ENCODE data around the gene CEP44.

DNA sequence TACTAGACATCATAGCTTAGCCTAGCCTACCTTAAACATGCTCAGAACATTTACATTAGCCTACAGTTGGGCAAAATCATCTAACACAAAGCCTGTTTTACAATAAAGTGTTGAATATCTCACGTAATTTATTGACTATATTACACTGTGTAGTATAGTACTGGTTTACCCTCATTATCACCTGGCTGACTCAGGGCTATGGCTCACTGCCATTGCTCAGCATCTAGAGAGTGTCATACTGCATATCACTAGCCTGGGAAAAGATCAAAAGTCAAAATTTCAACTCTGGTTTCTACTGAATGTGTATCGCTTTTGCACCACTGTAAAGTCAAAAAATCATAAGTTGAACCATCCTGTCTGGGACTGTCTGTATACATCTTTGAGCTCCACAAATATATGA lies 78.6 kb downstream of the CEP44 start:
- TF ChIP-seq MYC (IDR thresholded peaks at IDR 0.05; ENCODE audit: low read depth, low read length): no peak
- TF ChIP-seq, protein P1, sequence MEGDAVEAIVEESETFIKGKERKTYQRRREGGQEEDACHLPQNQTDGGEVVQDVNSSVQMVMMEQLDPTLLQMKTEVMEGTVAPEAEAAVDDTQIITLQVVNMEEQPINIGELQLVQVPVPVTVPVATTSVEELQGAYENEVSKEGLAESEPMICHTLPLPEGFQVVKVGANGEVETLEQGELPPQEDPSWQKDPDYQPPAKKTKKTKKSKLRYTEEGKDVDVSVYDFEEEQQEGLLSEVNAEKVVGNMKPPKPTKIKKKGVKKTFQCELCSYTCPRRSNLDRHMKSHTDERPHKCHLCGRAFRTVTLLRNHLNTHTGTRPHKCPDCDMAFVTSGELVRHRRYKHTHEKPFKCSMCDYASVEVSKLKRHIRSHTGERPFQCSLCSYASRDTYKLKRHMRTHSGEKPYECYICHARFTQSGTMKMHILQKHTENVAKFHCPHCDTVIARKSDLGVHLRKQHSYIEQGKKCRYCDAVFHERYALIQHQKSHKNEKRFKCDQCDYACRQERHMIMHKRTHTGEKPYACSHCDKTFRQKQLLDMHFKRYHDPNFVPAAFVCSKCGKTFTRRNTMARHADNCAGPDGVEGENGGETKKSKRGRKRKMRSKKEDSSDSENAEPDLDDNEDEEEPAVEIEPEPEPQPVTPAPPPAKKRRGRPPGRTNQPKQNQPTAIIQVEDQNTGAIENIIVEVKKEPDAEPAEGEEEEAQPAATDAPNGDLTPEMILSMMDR (IDR thresholded peaks at IDR 0.05; ENCODE audit: low read depth, low read length): no peak

Data from NB4 (cell line).